Measurements from ENCODE around the gene PLCD1.

The PLCD1 gene

DNA sequence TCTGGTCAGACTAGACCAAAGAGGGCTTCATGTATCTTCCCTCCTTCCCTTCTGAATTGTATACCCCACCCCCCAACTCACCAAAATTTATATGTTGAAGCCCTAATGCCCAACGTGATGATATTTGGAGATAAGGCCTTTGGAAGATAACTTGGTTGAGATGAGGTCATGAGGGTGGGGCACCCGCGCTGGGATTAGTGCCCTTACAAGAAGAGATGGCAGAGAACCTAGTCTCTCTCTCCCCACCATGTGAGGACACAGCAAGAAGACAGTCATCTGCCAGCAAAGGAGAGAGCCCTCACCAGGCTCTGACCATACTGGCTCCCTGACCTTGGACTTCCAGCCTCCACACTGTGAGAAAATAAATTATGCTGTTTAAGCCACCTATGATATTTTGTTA lies 13.5 kb downstream of the PLCD1 start:
- Histone ChIP-seq H3K36me3 (ENCODE audit: control insufficient read depth, insufficient read depth, low read length) (peaks cover 12% of the 10 kb centered on the region; the same call in 1 of the 2 replicates), H3K4me3 (ENCODE audit: low read depth, low read length) (no peak overlapping the region), H3K27me3 (ENCODE audit: control insufficient read depth, insufficient read depth, low read length) (no peaks in the 10 kb centered on the region), H3K4me1 (ENCODE audit: control insufficient read depth, insufficient read depth, low read length) (no peaks in the 10 kb centered on the region), H3K9ac (ENCODE audit: low read depth, low read length) (no peak overlapping the region), H3K27ac (ENCODE audit: low read depth, low read length) (no peak overlapping the region), H3K9me3 (ENCODE audit: control insufficient read depth, insufficient read depth, low read length) (no peaks in the 10 kb centered on the region)

DNA sequence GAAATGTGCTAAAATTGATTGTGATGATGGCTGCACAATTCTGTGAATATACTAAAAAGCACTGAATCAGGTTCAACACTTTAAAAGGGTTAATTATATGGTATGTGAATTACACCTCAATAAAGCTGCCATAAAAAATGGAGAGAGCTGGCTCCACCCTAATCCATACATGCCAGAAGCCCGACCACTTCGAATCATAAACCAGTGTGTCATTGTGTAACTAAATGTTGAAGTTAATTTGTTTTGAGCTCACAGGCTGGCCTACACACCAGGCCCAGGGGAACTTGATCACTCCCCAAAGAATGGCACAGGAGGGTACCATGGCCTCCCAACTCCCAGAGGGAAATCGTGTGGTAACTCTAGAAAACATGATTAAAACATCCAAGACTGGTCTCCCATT lies 14.0 kb downstream of the PLCD1 start:
- Histone ChIP-seq H3K9ac (ENCODE audit: low read depth, low read length) (no peak overlapping the region), H3K27me3 (ENCODE audit: control insufficient read depth, insufficient read depth, low read length) (no peaks in the 10 kb centered on the region), H3K4me3 (ENCODE audit: low read depth, low read length) (no peak overlapping the region), H3K36me3 (ENCODE audit: control insufficient read depth, insufficient read depth, low read length) (peaks cover 12% of the 10 kb centered on the region; the same call in 1 of the 2 replicates), H3K9me3 (ENCODE audit: control insufficient read depth, insufficient read depth, low read length) (no peaks in the 10 kb centered on the region), H3K4me1 (ENCODE audit: control insufficient read depth, insufficient read depth, low read length) (no peaks in the 10 kb centered on the region), H3K27ac (ENCODE audit: low read depth, low read length) (no peak overlapping the region)

DNA sequence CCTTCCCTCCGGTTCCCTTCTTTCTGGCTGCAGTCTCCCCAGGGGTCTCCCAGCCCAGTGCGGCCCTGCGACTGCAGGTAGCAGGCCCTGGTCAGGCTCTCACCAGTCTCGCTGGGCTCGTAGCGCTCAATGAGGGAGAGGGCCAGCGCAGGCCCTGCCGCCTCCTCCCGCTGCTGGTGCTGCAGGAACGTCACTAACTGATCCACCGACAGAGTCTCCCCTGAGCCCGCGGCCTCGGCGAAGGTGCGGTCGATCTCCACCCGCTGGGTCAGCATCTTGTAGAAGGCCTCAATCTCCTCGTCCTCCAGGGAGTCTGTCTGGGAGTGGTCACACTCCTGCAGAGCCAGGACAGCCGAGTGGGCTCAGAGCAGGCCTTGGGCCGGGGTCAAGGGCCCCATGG lies 18.3 kb downstream of the PLCD1 start:
- Histone ChIP-seq H3K4me1 (ENCODE audit: control insufficient read depth, insufficient read depth, low read length) (no peaks in the 10 kb centered on the region), H3K4me3 (ENCODE audit: low read depth, low read length) (no peak overlapping the region), H3K9ac (ENCODE audit: low read depth, low read length) (no peak overlapping the region), H3K27ac (ENCODE audit: low read depth, low read length) (no peak overlapping the region), H3K27me3 (ENCODE audit: control insufficient read depth, insufficient read depth, low read length) (no peaks in the 10 kb centered on the region), H3K36me3 (ENCODE audit: control insufficient read depth, insufficient read depth, low read length) (peaks cover 24% of the 10 kb centered on the region), H3K9me3 (ENCODE audit: control insufficient read depth, insufficient read depth, low read length) (no peaks in the 10 kb centered on the region)

DNA sequence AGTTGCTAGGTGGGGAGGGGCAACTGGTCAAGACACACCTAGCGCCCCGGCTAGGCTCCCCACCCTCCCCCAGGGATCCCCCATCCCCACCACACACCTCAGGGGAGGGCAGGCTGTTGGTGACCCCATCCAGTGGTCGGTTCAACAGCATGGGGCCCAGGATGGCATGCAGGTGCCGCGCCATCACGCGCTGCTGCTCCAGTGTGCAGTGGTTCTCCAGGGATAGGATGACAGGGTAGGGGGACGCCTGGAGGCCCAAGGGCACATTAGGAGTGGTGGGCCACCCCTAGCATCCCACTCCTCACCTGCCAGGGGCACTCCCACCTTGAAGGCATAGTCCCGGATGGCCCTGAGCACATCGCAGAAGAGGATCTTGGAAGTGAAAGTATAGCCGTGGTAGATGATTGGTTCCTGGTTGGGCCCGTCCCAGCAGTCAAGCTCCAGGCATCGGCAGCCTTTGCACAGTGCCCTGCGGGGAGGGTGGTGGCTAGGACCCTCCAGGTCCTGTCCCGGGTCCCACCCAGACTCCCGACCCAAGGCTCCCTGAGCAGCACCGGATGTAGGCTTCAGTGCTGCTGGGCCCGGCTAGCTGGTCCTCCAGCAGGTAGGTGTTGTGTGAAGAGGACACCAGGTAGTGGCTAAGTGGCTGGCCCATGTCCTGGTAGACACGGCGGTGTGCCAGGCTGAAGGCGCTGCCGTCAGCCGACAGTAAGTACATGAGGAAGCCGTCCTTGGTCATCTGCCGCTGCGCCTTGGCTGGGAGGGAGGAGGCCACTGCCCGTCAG lies 19.4 kb downstream of the PLCD1 start:
- Histone ChIP-seq H3K4me1 (ENCODE audit: control insufficient read depth, insufficient read depth, low read length) (no peaks in the 10 kb centered on the region), H3K27ac (ENCODE audit: low read depth, low read length) (no peak overlapping the region), H3K36me3 (ENCODE audit: control insufficient read depth, insufficient read depth, low read length) (peaks cover 19% of the 10 kb centered on the region), H3K4me3 (ENCODE audit: low read depth, low read length) (no peak overlapping the region), H3K9ac (ENCODE audit: low read depth, low read length) (no peak overlapping the region), H3K9me3 (ENCODE audit: control insufficient read depth, insufficient read depth, low read length) (no peaks in the 10 kb centered on the region), H3K27me3 (ENCODE audit: control insufficient read depth, insufficient read depth, low read length) (no peaks in the 10 kb centered on the region)

DNA sequence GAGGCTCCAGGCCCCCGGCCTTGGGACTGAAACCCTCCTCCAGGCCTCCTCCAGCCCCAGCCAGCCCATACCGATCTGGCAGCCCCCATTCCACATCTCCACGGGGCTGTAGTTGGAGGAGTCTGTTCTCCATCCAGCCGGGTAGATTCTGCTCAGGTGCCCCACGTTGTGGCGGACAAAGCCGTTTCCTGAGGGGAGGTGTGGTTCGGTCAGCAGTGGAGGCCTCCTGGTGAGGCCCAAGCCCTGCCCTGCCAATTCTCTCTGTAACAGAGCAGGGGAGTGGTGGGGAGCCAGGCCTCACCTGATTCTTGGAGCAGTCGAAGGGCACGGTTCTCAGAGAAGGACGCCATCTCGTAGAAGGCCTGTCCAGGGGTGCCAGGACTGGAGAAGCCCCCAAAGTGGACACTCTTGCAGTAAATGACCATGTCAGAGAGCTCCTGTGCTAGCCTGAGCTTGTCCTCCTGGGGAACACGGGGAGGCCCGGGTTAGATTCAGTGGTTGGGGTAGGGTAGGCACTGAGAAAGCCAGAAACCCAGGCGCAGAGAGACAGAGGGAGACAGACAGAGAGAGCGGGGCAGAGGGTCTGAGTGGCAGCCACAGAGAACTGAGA lies 20.4 kb downstream of the PLCD1 start:
- peaks cover 18% of the 10 kb centered on the region for H3K36me3 ChIP-seq (ENCODE audit: control insufficient read depth, insufficient read depth, low read length)
- H3K9ac ChIP-seq (ENCODE audit: low read depth, low read length): no peak overlapping the region
- H3K27me3 ChIP-seq (ENCODE audit: control insufficient read depth, insufficient read depth, low read length): no peaks in the 10 kb centered on the region
- no peaks in the 10 kb centered on the region for H3K4me1 ChIP-seq (ENCODE audit: control insufficient read depth, insufficient read depth, low read length)
- no peak overlapping the region for H3K4me3 ChIP-seq (ENCODE audit: low read depth, low read length)
- no peak overlapping the region for H3K27ac ChIP-seq (ENCODE audit: low read depth, low read length)
- H3K9me3 ChIP-seq (ENCODE audit: control insufficient read depth, insufficient read depth, low read length): no peaks in the 10 kb centered on the region

DNA sequence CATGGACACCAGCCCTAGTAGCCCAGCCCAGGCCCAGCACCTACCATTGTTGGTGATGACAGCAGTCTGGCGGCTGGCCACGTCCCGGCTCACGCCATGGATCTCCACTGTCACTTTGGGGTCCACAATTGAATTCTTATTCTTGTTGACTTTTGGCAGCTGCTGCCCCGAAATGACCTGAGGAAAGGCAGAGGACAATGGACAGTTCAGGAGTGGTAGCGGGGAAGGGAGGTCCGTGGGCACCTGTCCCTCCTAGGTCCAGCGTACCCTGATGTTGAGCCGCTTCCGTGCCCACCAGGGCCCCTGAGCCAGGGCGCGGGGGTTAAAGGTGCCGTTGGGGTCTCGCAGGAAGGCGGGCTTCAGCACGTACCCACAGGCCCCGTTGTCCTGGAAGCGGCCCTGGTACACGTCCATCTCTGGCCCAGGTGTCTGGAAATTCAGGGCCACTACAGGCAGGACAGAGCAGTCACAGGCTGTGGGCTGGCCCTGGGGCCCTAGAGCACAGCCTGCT lies 21.2 kb downstream of the PLCD1 start:
- no peaks in the 10 kb centered on the region for H3K27me3 ChIP-seq (ENCODE audit: control insufficient read depth, insufficient read depth, low read length)
- H3K4me3 ChIP-seq (ENCODE audit: low read depth, low read length): no peak overlapping the region
- no peak overlapping the region for H3K27ac ChIP-seq (ENCODE audit: low read depth, low read length)
- no peaks in the 10 kb centered on the region for H3K4me1 ChIP-seq (ENCODE audit: control insufficient read depth, insufficient read depth, low read length)
- H3K9me3 ChIP-seq (ENCODE audit: control insufficient read depth, insufficient read depth, low read length): no peaks in the 10 kb centered on the region
- no peak overlapping the region for H3K9ac ChIP-seq (ENCODE audit: low read depth, low read length)
- H3K36me3 ChIP-seq (ENCODE audit: control insufficient read depth, insufficient read depth, low read length): peaks cover 18% of the 10 kb centered on the region

DNA sequence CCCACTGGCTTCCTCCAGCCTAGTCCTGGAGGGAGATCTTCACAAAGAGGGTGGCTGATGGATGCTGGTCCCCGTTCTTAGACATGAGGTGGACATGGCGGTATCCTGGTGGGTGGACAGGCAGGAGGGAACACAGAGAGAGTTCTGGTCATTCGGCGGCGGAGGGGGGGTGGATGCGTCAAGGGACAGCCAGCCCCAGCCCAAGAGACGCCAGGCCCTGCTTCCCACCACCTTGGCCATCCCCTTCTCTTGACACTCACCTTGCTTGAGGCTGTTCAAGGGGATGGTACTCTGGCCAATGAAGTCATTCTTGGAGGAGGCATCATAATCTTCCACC lies 21.7 kb downstream of the PLCD1 start:
- Histone ChIP-seq H3K27ac (ENCODE audit: low read depth, low read length) (no peak overlapping the region), H3K9ac (ENCODE audit: low read depth, low read length) (no peak overlapping the region), H3K4me3 (ENCODE audit: low read depth, low read length) (no peak overlapping the region), H3K27me3 (ENCODE audit: control insufficient read depth, insufficient read depth, low read length) (no peaks in the 10 kb centered on the region), H3K4me1 (ENCODE audit: control insufficient read depth, insufficient read depth, low read length) (no peaks in the 10 kb centered on the region), H3K9me3 (ENCODE audit: control insufficient read depth, insufficient read depth, low read length) (no peaks in the 10 kb centered on the region), H3K36me3 (ENCODE audit: control insufficient read depth, insufficient read depth, low read length) (peaks cover 18% of the 10 kb centered on the region)

DNA sequence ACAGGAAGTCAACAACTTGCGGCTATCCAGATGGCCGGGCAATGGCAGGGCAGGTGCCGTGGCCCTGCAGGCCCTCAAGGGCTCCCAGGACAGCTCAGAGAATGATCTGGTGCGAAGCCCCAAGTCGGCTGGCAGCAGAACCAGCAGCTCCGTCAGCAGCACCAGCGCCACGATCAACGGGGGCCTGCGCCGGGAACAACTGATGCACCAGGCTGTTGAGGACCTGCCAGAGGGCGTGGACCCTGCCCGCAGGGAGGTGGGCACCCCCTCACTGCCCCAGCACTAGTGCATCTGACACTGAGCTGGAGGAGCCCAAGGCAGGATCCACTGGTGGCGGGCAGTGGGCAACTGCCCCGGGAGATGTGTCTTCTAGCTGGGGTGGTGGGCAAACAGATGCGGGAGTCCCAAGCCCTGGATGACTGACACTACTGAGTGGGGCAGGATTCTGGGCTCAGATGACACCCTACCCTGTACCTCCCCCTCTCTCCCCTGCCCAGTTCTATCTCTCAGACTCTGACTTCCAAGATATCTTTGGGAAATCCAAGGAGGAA lies 22.9 kb downstream of the PLCD1 start:
- Histone ChIP-seq H3K36me3 (ENCODE audit: control insufficient read depth, insufficient read depth, low read length) (peaks cover 18% of the 10 kb centered on the region), H3K27ac (ENCODE audit: low read depth, low read length) (no peak overlapping the region), H3K4me1 (ENCODE audit: control insufficient read depth, insufficient read depth, low read length) (no peaks in the 10 kb centered on the region), H3K4me3 (ENCODE audit: low read depth, low read length) (no peak overlapping the region), H3K9me3 (ENCODE audit: control insufficient read depth, insufficient read depth, low read length) (no peaks in the 10 kb centered on the region), H3K27me3 (ENCODE audit: control insufficient read depth, insufficient read depth, low read length) (no peaks in the 10 kb centered on the region), H3K9ac (ENCODE audit: low read depth, low read length) (no peak overlapping the region)

DNA sequence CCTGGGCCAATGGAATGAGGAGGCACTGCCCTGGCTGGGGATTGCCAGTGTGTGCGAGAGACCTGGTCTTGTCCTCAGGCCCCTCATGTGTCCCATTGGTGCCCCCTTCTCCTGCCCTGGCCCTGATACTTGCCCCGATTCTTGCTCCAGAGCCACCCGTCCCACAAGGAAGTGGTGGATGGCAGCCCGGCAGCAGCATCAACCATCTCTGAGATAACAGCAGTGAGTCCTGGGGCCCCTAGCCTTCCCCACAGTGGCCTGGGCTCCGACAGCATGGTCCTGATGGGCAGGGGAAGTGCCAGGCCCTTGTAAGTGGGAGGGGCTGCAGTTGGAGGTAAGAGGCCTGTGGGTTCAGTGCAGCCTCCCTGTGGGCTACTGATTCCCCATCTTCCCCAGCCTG lies 23.4 kb downstream of the PLCD1 start:
- H3K4me3 ChIP-seq (ENCODE audit: low read depth, low read length): no peak overlapping the region
- H3K27me3 ChIP-seq (ENCODE audit: control insufficient read depth, insufficient read depth, low read length): no peaks in the 10 kb centered on the region
- peaks cover 18% of the 10 kb centered on the region for H3K36me3 ChIP-seq (ENCODE audit: control insufficient read depth, insufficient read depth, low read length)
- H3K4me1 ChIP-seq (ENCODE audit: control insufficient read depth, insufficient read depth, low read length): no peaks in the 10 kb centered on the region
- H3K9me3 ChIP-seq (ENCODE audit: control insufficient read depth, insufficient read depth, low read length): no peaks in the 10 kb centered on the region
- no peak overlapping the region for H3K27ac ChIP-seq (ENCODE audit: low read depth, low read length)
- H3K9ac ChIP-seq (ENCODE audit: low read depth, low read length): no peak overlapping the region

DNA sequence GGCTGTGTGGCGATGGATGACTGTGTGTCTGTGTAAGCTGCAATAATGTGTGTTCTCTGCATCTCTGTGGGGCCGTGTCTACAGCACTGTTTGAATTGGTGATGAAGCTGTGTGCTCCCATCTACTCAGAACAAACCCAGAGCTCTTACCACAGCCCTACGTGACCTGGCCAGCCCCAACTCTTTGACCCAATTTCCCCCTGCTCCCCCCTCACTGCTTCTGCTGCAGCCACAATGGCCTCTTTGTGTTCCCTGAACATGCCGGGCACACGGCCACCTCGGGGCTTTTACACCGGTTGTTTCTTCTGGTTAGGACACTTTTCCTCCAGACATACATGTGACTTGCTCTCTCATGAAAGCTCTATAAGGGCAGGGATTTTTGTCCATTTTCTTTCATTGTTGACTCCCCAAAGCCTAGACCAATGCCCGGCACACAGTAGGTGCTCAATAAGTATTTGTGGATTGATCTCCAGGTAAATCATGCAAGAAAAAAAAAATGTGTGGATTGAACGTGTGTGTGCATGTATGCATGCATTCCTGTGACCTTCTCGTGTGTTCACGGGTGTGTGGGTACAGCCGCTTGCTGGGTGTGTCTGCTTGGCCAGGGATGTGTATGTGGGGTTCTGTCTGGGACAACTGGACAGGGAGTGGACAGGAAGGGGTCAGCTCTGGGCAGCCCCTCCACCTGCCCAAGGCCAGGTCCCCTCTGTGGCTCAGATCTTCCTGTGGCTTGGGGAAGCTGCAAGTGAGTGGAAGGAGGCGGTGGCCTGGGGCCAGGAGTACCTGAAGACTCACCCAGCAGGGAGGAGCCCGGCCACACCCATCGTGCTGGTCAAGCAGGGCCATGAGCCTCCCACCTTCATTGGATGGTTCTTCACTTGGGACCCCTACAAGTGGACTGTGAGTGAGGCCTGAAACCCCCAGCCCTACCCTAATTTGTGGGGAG lies 24.1 kb downstream of the PLCD1 start:
- H3K27ac ChIP-seq (ENCODE audit: low read depth, low read length): no peak overlapping the region
- H3K4me3 ChIP-seq (ENCODE audit: low read depth, low read length): no peak overlapping the region

More for the DNA sequence above, 24.1 kb downstream of the PLCD1 start:
- peaks cover 18% of the 10 kb centered on the region for H3K36me3 ChIP-seq (ENCODE audit: control insufficient read depth, insufficient read depth, low read length)
- no peaks in the 10 kb centered on the region for H3K27me3 ChIP-seq (ENCODE audit: control insufficient read depth, insufficient read depth, low read length)
- no peak overlapping the region for H3K9ac ChIP-seq (ENCODE audit: low read depth, low read length)
- H3K4me1 ChIP-seq (ENCODE audit: control insufficient read depth, insufficient read depth, low read length): no peaks in the 10 kb centered on the region
- no peaks in the 10 kb centered on the region for H3K9me3 ChIP-seq (ENCODE audit: control insufficient read depth, insufficient read depth, low read length)

All from HUES48 (cell line).